SU-DHL-6 (cell line): ENCODE measurements around the gene MRM2.

Experiments
- H2AFZ ChIP-seq: fragments of 200-600 bp; sonication (generic); 2 replicates; pipeline ENCODE4 v1.6.1; 2014; ENCODE audit warnings: low read depth, mild to moderate bottlenecking, moderate library complexity, mixed read lengths, antibody characterized with exemption, low read length; ENCODE audit not compliant: severe bottlenecking
- H3F3A ChIP-seq: fragments of 200-600 bp; shearing (Covaris generic); 2 replicates; pipeline ENCODE4 v1.6.0; 2016; ENCODE audit warnings: antibody characterized with exemption, mild to moderate bottlenecking; ENCODE audit not compliant: insufficient read depth
- H3K27ac ChIP-seq: fragments of 200-600 bp; sonication (generic); 2 replicates; pipeline ENCODE4 v1.5.1; 2016; ENCODE audit warnings: low read depth, mild to moderate bottlenecking, low read length, moderate library complexity, mixed read lengths
- H3K27me3 ChIP-seq: fragments of 200-600 bp; sonication (generic), shearing (Covaris generic); 2 replicates; pipeline ENCODE4 v1.6.0; 2014; ENCODE audit warnings: mild to moderate bottlenecking, low read length
- H3K36me3 ChIP-seq: fragments of 200-600 bp; sonication (generic); 2 replicates; pipeline ENCODE4 v1.6.1; 2014; ENCODE audit warnings: mild to moderate bottlenecking, low read length, mixed read lengths
- H3K4me2 ChIP-seq: fragments of 300-600, 200-600 bp; shearing (Covaris generic), sonication (generic); 2 replicates; pipeline ENCODE4 v1.6.0; 2014; ENCODE audit warnings: low read length, low read depth, mild to moderate bottlenecking; ENCODE audit not compliant: poor library complexity, severe bottlenecking
- H3K4me3 ChIP-seq: fragments of 200-600 bp; sonication (generic); 2 replicates; pipeline ENCODE4 v1.5.1; 2014; ENCODE audit warnings: antibody characterized with exemption, low read length, mild to moderate bottlenecking, mixed read lengths; ENCODE audit not compliant: insufficient read depth, poor library complexity, severe bottlenecking
- H3K79me2 ChIP-seq: fragments of 200-600 bp; sonication (generic); 2 replicates; pipeline ENCODE4 v1.6.1; 2014; ENCODE audit warnings: mild to moderate bottlenecking, low read length, moderate library complexity; ENCODE audit not compliant: insufficient read depth
- H3K9ac ChIP-seq: fragments of 200-600 bp; sonication (generic); 2 replicates; pipeline ENCODE4 v1.7.0; 2014; ENCODE audit warnings: mild to moderate bottlenecking, low read length
- H3K9me2 ChIP-seq: fragments of 200-600 bp; sonication (generic); replicated peaks from 2 replicates; pipeline ENCODE4 v1.6.1; 2014; ENCODE audit warnings: low read length; ENCODE audit not compliant: insufficient read depth
- H3K9me3 ChIP-seq: fragments of 200-600 bp; sonication (generic); 2 replicates; pipeline ENCODE4 v1.6.1; 2014; ENCODE audit warnings: low read length, mixed read lengths; ENCODE audit not compliant: insufficient read depth
- H4K20me1 ChIP-seq: fragments of 200-600 bp; sonication (generic); 2 replicates; pipeline ENCODE4 v1.6.1; 2014; ENCODE audit warnings: low read depth, mild to moderate bottlenecking, antibody characterized with exemption, low read length, moderate library complexity, mixed read lengths
- CTCF ChIP-seq: fragments of 200-600 bp; sonication (generic); IDR thresholded peaks from one replicate; pipeline ENCODE4 v1.5.1; 2017; ENCODE audit warnings: antibody characterized with exemption, mild to moderate bottlenecking, low read length, moderate library complexity; ENCODE audit not compliant: insufficient read depth, poor library complexity, severe bottlenecking
- EZH2phosphoT487 ChIP-seq: fragments of 200-600 bp; sonication (generic), shearing (Covaris generic); conservative IDR thresholded peaks from 2 replicates; pipeline ENCODE4 v1.6.1; 2018; ENCODE audit warnings: mild to moderate bottlenecking, antibody characterized with exemption, low read length, moderate library complexity, mixed read lengths

The MRM2 gene

GRCh38 chr7:2219606-2220005, 22.4 kb downstream of the MRM2 start:
- H2AFZ ChIP-seq: no peak overlapping the region

GRCh38 chr7:2219136-2219535, 22.9 kb downstream of the MRM2 start:
- Histone ChIP-seq H3K9ac (no peak overlapping the region), H3K4me3 (no peak overlapping the region), H3K27ac (no peak overlapping the region), H3K9me2 (no peaks in the 10 kb centered on the region), H4K20me1 (no peaks in the 10 kb centered on the region), H3F3A (no peaks in the 10 kb centered on the region), H3K9me3 (no peaks in the 10 kb centered on the region), H2AFZ (no peak overlapping the region), H3K36me3 (peaks cover 2% of the 10 kb centered on the region; the same call in 1 of the 2 replicates), H3K4me2 (no peak overlapping the region), H3K27me3 (no peaks in the 10 kb centered on the region), H3K79me2 (peaks cover 5% of the 10 kb centered on the region; the same call in 1 of the 2 replicates)
- TF ChIP-seq EZH2phosphoT487 (no peak), CTCF (no peak)

More at GRCh38 chr7:2219606-2220005, 22.4 kb downstream of the MRM2 start:
- Histone ChIP-seq H3K79me2 (peaks cover 5% of the 10 kb centered on the region; the same call in 1 of the 2 replicates), H3K4me3 (no peak overlapping the region), H3F3A (no peaks in the 10 kb centered on the region), H3K27me3 (no peaks in the 10 kb centered on the region), H3K9me2 (no peaks in the 10 kb centered on the region), H4K20me1 (no peaks in the 10 kb centered on the region), H3K4me2 (no peak overlapping the region), H3K9me3 (no peaks in the 10 kb centered on the region), H3K9ac (no peak overlapping the region), H3K27ac (no peak overlapping the region), H3K36me3 (peaks cover 2% of the 10 kb centered on the region; the same call in 1 of the 2 replicates)
- TF ChIP-seq EZH2phosphoT487 (no peak), CTCF (no peak)

GRCh38 chr7:2218444-2218785, 23.6 kb downstream of the MRM2 start:
- H2AFZ ChIP-seq: no peak overlapping the region
- H3K9me2 ChIP-seq: no peaks in the 10 kb centered on the region
- H3K4me2 ChIP-seq: no peak overlapping the region
- H3K9me3 ChIP-seq: no peaks in the 10 kb centered on the region
- H4K20me1 ChIP-seq: no peaks in the 10 kb centered on the region
- TF ChIP-seq EZH2phosphoT487: no peak
- TF ChIP-seq CTCF: no peak
- H3F3A ChIP-seq: no peaks in the 10 kb centered on the region
- H3K4me3 ChIP-seq: no peak overlapping the region
- H3K79me2 ChIP-seq: no peaks in the 10 kb centered on the region; the same call in 1 of the 2 replicates
- H3K27me3 ChIP-seq: no peaks in the 10 kb centered on the region
- peaks cover 2% of the 10 kb centered on the region; the same call in 1 of the 2 replicates for H3K36me3 ChIP-seq
- H3K27ac ChIP-seq: no peak overlapping the region
- no peak overlapping the region for H3K9ac ChIP-seq
